ENCODE results near the gene CNTD1.

Gene CNTD1

DNA sequence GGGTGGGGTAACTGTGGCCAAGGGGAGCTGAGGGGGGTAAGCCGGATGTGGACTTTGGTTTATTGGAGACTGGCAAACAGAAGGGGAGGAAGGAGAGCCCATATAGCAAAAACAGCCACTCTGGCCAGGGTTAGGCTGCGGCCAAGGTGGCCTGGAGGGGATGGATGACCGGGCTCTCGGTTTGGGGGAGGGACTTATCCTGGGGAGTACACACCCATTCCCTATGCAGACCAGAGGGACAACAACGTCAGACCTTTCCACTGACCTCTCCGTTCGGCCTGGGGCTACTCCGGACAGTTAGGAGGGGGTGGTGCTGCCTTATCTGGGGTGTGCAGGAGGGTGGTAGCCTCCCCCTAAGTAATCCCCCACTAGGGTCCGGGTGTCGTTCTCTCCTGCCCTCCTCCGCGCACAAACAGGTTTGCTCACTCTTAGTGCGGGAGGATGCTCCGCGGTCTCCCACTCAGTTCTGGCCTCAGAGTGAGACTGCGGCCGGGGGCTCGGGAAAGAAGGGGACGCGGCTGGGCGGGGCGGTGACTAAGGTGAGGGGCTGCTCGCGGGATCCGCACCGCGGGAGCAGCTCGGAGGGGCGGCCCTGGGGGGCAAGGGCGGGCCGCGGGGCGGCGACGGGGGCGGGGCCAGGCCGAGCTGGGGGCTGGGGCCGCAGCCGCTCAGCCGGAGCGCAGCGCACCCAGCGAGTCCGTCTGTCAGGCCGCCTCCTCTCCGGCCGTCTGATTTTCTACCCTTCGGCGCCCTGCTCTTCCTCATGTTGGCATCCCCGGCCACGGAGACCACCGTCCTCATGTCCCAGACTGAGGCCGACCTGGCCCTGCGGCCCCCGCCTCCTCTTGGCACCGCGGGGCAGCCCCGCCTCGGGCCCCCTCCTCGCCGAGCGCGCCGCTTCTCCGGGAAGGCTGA is 18.5 kb upstream of the CNTD1 start, which contains the start of gene WNK4:
WNK4 (plus strand) TSS at position 675 of the 915 bp plus-strand sequence; CDS start at position 764, 89 bp downstream.
- no peak for FAIRE-seq

DNA sequence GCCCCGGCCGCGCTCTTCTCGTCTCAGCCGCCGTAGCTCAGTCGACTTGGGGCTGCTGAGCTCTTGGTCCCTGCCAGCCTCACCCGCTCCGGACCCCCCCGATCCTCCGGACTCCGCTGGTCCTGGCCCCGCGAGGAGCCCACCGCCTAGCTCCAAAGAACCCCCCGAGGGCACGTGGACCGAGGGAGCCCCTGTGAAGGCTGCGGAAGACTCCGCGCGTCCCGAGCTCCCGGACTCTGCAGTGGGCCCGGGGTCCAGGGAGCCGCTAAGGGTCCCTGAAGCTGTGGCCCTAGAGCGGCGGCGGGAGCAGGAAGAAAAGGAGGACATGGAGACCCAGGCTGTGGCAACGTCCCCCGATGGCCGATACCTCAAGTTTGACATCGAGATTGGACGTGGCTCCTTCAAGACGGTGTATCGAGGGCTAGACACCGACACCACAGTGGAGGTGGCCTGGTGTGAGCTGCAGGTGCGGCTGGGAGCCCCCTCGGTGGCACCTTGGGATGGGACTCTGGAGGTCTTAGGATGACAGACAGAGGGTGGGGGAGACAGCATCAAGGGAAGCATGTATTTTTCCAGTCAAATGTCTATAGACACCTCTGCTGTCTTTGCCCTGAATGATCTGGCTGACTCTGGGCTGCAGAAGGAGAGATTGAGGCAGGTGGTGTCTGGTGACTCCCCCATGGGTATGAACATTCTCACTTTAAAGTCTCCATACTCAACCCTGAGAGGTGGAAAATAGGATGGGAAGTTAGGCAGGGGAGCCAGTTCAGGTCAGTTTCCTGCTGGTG is 17.6 kb upstream of the CNTD1 start:
- FAIRE-seq = no peak

DNA sequence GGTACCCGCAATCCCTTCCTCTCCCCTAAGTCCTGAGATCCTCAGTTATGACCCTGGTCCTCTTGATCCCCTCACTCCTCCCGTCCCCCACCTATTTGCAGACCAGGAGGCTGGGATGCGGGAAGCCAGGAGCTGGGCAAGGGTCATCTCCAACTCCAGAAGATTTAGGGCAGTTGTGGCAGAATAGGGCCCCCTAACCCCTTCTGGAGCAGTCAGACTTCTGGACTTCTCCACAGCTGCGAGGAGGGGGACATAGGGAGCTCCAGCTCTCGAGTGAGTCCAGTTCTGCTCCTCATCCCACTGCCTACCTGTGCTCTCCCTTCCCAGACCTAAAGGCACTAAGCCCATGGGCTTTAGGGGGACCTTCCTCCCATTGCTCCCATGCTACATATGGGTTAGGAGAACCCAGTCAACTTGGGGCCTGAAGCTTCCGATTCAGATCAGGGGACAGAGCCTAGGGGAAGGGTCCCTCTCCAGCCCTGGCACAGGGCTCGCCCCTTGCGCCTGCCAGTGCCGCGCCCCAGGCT is 17.0 kb upstream of the CNTD1 start:
- FAIRE-seq = no peak

DNA sequence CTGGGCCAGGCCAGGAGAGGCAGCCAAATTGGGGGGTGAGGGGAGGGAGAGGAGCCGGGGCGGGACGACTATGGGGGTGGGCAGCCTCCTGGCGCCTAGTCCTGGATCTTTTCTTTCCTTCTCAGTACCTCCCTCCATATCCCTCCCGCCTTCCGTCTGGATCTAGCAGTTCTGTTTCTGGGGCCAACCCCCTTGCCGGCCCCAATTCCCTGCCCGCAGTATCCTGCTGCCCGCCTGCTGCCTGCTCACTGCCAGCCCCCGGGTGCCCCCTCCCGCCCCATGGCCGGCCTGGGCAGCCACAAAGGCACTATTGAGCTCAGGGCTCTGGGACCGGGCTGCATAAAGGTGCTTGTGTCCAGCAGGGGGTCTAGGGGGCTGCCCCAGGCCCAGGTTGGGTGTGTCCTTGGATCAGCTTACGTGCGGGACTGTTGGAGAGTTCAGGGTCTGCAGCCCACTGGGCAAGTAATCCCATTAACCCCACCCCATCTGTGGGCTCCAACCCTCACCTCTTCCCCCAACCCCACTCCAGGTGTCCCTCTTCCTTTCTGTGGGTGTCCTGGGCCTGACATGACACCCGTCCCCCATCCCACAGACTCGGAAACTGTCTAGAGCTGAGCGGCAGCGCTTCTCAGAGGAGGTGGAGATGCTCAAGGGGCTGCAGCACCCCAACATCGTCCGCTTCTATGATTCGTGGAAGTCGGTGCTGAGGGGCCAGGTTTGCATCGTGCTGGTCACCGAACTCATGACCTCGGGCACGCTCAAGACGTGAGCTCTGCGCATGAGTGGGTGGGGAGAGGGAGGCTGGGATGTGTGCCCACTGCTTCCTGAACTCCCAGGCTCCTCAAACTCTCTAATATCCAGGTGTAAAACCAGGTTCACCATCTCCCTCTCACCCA is 16.2 kb upstream of the CNTD1 start:
- no peak for FAIRE-seq

DNA sequence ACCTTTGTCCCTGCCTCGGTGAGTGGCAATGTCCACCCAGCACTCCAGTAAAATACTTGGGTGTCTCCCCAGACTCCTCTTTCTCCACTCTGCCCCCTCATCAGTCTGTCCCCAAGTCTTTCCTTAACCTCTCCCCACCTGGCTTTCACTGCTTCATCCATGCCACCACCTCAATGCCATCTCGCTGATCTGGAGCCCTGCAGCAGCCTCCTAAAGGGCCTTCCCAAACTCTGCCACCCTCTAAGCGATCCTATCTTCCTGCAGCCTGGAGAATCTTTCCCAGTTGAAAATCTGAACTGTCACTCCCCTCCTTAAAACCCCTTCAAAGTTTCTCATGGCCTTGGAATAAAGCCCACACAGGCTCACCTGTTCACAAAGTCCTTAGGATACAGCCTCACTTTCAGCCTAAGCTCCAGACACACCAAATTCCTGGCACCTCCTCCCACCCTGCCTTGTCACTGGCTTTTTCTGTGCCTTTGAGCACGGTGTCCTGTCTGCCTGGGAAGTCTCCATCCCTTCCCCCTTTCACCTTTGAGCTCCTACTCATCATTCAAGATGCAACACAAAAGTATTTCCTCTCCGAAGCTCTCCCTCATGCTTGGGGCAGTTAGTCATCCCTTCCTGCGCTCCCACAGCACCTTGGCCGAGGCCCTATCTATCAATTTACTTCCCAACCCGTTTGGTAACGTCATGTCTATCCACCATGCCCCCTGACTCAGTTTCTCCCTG is 15.4 kb upstream of the CNTD1 start:
- FAIRE-seq = no peak

DNA sequence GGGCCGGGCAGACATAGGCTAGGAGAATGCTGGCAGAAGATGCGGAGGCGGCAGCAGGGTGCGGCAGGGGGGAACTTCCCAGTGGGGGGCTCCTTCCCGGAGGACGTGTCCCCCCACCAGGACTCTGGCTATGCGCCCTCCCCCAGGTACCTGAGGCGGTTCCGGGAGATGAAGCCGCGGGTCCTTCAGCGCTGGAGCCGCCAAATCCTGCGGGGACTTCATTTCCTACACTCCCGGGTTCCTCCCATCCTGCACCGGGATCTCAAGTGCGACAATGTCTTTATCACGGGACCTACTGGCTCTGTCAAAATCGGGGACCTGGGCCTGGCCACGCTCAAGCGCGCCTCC is 14.9 kb upstream of the CNTD1 start:
- no peak for FAIRE-seq

DNA sequence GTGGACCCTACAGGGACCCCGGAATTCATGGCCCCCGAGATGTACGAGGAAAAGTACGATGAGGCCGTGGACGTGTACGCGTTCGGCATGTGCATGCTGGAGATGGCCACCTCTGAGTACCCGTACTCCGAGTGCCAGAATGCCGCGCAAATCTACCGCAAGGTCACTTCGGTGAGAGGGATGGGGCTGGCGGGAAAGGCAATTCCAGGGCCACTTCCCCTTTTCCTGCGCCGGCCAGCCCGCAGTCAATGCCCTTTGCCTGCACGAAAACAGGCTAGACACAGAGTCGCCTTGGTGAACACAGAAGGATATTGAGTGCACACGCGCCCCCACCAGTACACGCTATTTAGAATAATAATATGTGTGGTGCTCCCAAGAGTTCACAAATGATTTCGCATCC is 14.3 kb upstream of the CNTD1 start:
- no peak for FAIRE-seq

DNA sequence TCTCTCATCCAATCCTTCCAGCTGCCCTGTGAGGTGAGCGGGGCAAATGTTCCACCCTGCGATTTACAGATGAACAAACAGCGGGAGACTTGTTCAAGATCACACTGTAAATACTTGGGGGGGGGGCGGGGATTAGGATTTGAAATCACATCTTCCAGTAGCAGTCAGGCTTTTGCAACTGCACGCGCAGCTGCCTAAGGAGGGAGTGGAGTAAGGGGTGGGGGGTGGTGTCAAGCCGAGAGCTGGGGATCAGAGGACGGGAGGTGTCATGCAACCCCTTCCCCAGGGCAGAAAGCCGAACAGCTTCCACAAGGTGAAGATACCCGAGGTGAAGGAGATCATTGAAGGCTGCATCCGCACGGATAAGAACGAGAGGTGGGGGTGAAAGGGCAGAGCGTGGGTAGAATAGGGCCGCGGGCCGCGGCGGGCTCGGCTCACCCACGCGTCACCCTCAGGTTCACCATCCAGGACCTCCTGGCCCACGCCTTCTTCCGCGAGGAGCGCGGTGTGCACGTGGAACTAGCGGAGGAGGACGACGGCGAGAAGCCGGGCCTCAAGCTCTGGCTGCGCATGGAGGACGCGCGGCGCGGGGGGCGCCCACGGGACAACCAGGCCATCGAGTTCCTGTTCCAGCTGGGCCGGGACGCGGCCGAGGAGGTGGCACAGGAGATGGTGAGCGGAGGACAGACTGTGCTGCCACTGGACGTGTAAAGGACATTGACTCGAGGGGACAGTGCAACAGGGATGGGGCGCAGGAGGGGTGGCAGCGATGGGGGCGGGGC is 13.7 kb upstream of the CNTD1 start:
- no peak for FAIRE-seq

DNA sequence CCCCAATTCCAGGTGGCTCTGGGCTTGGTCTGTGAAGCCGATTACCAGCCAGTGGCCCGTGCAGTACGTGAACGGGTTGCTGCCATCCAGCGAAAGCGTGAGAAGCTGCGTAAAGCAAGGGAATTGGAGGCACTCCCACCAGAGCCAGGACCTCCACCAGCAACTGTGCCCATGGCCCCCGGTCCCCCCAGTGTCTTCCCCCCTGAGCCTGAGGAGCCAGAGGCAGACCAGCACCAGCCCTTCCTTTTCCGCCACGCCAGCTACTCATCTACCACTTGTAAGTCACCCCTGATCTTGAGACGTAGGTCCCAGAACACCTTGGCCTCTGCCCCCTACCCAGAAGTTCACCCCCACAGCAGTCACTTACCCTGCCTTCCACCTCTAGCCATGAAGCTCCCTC is 11.4 kb upstream of the CNTD1 start:
- no peak for FAIRE-seq

DNA sequence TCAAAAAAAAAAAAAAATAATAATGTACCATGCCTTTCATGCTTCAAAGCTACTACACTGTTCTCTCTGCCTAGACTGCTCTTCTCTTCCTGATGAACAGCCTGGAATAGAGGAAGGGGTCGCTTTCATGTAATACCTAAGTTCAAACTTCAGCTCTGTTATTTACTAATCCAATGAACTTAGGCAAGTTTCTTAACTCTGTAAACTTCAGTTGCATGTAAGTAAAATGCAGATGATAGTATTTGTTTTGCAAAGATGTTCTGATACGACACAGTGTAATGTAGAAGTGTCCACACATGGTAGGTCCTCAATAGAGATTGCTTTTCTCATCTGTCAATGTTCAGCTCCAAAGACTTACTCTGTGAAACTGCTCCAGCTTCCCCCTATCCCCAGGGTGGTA is 6.7 kb upstream of the CNTD1 start:
- no peak for FAIRE-seq

DNA sequence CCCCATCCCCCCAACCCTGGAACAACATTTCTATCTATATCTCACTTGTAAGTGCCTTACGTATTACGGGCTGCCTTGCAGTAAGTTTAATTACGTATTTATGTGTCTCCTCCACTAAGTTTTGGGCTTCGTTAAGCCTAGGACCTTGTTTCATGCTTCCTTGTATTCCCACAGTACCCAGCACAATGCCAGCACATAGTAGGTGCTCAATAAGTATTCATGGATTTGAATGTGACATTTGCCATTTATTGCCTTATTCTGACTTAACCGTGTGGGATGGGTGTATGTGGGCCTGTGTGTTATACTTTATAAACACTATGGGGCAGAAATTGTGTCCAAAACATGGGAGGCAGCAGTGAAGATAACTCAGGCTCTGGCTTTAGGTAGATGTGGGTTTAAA is 6.1 kb upstream of the CNTD1 start:
- FAIRE-seq = no peak

DNA sequence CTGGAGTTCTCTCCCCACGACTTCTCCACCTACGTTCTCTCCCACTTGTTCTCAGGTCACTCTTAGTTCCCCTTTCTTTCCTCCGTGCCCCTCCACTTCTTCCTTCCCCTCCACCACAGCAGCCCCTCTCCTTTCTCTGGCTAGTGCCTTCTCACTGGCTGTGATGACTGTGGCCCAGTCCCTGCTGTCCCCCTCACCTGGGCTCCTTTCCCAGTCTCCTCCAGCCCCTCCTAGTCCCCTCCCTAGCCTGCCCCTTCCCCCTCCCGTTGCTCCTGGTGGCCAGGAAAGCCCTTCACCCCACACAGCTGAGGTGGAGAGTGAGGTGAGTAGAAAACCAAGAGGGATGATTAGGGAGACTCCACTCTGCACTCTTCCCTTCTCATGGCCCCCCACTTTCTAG is 3.6 kb upstream of the CNTD1 start:
- no peak for FAIRE-seq

DNA sequence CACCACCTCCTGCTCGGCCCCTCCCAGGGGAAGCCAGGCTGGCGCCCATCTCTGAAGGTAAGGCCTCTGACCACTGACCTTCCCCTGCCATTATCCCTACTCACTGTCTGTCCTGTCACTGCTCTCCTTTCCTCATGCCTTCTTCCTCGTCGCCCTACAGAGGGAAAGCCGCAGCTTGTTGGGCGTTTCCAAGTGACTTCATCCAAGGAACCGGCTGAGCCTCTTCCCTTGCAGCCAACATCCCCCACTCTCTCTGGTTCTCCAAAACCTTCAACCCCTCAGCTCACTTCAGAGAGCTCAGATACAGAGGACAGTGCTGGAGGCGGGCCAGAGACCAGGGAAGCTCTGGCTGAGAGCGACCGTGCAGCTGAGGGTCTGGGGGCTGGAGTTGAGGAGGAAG is 3.2 kb upstream of the CNTD1 start:
- no peak for FAIRE-seq

DNA sequence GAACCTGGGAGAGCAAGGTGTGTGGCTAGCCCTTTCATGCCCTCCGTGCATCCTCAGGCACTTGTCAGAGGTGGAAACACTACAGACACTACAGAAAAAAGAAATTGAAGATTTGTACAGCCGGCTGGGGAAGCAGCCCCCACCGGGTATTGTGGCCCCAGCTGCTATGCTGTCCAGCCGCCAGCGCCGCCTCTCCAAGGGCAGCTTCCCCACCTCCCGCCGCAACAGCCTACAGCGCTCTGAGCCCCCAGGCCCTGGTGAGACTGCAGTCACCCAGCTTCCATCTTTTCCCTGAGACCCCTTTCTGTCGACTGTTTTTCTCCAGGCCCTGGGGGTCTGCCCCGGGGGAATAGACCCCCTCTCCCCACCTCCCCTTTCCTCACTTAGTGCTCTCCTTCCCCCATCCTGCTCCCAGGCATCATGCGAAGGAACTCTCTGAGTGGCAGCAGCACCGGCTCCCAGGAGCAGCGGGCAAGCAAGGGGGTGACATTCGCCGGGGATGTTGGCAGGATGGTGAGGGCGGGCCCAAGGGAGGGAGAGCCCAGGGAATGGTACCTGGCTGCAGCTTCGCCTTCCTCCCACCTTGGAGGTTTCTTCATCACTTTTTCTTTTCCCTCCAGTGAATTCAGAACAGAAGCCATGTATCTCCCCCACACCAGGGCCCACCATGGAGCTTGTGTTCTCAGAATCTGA is 2.4 kb upstream of the CNTD1 start:
- no peak for FAIRE-seq

DNA sequence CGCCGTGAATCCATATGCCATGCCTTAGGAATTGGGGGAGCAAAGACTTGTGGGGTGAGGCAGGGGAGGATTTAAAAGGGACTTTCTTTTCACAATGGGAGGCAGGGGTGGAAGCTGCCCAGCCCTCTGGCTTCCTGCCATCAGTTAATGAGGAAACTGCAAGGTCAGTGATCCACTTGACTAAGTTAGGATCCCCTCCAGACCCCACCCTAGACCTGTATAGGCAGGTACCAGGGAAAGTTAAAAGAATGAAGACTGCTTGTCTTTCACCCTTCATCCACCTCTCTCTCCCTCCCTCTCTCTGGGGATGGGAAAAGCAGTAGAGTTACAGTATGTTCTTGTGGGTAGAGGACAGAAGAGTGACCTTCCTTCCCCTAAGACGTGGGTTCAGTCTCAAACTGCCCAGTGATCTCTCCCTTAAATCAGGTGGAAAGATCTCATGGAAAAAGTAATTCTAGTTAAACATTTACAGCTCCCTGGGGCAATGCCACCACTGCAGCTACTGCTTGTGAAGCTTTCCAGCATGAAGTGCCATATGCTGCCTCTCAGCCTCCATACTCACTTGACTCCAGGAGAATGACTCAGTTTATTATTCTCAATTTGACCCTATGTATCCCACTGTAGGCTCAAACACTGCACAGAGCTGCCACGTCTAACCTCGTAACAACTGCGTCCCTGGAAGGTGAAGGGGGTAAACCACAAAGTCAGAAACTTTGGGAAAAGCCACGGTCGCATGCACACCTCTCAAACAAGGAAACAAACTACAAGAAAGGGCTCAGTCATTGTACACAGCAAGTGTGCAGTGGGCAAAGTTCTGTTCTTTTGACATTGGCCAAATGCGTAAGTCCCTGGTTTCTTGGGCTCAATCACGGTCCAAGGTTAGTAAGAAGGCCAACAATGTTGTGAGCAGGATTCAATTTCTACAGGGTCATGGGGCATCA is 1.3 kb upstream of the CNTD1 start:
- FAIRE-seq = no peak

DNA sequence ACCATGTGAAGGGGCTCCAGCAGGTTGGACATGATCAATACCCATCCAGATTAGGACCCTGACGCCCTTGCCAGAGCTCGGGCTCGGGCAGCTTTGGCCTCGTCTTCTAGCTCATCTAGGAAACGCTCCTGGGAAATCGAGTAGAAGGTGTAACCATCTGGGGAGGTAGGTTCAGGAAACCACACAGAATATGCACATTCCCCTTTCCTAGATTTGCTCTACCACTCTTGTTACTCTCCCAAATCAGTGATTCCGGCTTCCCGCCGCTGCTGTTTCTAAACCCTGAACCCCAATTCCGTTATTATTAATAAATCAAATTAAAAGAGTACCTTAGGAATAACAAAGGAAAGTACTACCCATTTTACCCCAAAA is 664 bp upstream of the CNTD1 start:
- no peak for FAIRE-seq

DNA sequence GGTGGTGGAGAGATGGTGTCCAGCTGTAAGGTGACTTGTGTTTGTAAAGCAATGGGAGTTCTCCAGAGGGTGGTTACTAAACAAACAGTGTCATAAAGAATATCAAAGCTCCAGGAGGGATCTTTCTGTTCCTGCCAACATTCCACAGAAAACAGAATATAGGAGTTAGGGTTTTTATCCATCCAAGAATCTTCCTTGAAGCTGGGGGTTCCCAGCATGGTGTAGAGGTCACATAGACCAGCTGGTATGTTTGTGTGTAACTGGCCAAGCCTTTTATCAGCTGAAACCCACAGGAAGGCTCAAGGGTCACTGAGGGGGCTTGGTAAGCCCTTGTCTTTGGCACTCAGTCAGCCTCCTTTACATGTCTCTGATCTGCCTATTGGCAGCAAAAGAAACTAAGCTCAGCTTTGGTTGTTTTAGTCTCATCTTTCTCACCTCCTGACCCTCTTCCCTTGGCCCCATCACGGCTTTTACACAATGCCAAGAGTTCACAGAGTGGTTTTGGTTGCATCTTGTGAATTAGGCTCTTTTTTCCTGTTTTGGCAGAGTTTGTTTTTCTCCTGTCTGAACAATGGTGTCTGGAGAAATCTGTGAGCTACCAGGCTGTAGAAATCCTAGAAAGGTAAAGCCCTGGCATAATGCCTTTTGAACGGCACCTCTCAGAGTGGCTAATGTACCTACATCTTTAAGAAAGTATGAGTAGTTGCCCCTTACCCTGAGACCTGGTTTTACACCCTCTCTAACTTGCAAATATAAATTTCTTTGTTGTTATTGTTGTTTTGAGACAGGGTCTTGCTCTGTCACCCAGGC is 4.6 kb downstream of the CNTD1 start:
- FAIRE-seq = no peak

DNA sequence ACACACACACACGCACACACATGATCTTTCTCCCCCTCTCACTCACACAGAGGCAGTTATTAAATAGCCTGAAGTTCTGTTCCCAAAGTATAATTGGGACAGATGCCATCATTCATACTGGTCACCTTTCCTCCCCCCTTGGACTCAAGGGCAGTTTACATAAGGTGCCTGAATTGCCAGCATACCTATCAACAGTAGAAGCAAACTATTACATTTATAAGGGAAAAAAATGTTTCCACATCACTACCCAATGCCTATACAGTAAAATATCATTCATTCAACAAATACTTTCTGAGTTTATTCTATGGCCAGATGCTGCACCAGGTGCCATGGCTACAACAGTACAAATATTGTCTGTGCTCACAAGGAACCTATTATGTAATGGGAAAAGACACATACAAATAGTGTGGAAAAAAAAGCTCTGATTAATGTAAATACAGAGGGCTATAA is 6.3 kb downstream of the CNTD1 start:
- no peak for FAIRE-seq

DNA sequence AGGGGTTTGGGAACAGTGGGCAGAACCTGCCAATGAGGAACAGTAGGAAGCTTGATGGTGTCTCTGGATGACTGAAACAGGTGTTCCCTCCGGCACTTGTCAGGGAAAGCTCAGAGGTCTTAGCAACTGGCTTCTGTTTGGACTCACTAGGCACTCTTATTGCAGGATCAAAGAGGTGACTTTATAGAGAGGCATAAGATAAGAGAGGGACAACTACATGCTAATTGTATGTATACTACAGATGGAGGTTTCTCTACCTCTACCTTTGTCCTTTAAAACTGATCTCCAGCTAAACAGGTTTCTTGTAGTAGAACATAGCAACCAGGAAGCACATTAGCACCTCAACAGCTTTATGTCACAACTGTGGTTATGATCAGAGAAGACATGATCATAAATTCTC is 7.6 kb downstream of the CNTD1 start:
- no peak for FAIRE-seq

Data from A204.1 (cell line).